Measurements from ENCODE around the gene TMEM183A.
"Not testable (repeated sequence)": the region's sequence is repeated elsewhere in the genome, so short reads cannot be mapped to it uniquely, and the experiment has no call there.

Gene TMEM183A

GRCh38 chr1:203009185-203009584, 2.0 kb downstream of the TMEM183A start:
- DNase-seq: no peak
- peaks cover 28% of the 10 kb centered on the region for H3K36me3 ChIP-seq
- TF ChIP-seq, protein P1, sequence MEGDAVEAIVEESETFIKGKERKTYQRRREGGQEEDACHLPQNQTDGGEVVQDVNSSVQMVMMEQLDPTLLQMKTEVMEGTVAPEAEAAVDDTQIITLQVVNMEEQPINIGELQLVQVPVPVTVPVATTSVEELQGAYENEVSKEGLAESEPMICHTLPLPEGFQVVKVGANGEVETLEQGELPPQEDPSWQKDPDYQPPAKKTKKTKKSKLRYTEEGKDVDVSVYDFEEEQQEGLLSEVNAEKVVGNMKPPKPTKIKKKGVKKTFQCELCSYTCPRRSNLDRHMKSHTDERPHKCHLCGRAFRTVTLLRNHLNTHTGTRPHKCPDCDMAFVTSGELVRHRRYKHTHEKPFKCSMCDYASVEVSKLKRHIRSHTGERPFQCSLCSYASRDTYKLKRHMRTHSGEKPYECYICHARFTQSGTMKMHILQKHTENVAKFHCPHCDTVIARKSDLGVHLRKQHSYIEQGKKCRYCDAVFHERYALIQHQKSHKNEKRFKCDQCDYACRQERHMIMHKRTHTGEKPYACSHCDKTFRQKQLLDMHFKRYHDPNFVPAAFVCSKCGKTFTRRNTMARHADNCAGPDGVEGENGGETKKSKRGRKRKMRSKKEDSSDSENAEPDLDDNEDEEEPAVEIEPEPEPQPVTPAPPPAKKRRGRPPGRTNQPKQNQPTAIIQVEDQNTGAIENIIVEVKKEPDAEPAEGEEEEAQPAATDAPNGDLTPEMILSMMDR (IDR thresholded peaks at IDR 0.05; ENCODE audit: low read depth, low read length): no peak

GRCh38 chr1:203011582-203011981, 4.4 kb downstream of the TMEM183A start:
- no peaks in the 10 kb centered on the region for H3K27me3 ChIP-seq
- no peak for DNase-seq
- TF ChIP-seq, protein P1 (IDR thresholded peaks at IDR 0.05; ENCODE audit: low read depth, low read length): no peak
- H3K4me3 ChIP-seq (ENCODE audit: low read depth, low read length): no peak overlapping the region
- peaks cover 51% of the 10 kb centered on the region for H3K36me3 ChIP-seq
- H3K9me3 ChIP-seq: no peaks in the 10 kb centered on the region
- 0 out of 2 replicates have a peak, but pooled peaks cover 3% of the 10 kb centered on the region for H3K4me1 ChIP-seq

More at GRCh38 chr1:203009185-203009584, 2.0 kb downstream of the TMEM183A start:
- Histone ChIP-seq H3K4me1 (0 out of 2 replicates have a peak, but pooled peaks cover 3% of the 10 kb centered on the region), H3K27me3 (no peaks in the 10 kb centered on the region), H3K4me3 (ENCODE audit: low read depth, low read length) (no peak overlapping the region), H3K9me3 (no peaks in the 10 kb centered on the region)

DNA sequence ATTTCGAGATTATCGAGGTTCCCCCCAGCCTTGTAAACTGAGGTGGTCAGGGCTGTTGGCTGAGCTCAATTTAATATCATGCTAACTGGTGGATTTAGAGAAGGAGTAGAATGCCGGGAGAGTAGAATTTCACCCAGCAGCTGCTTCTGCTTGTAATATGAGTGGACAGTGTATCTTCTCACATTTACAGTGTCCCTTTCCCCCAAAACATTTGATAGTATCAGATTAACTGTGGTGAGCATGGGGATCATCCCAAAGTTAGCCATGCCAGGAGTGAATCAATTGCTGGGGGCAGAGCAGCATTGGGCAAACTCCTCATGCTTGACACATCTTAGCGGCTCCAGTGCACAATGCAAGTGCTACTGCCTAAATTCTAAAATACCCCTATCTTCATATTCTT, 9.9 kb downstream of the TMEM183A start:
- no peak for DNase-seq
- TF ChIP-seq, protein P1 (IDR thresholded peaks at IDR 0.05; ENCODE audit: low read depth, low read length): no peak
- Histone ChIP-seq H3K9me3 (no peaks in the 10 kb centered on the region), H3K4me1 (no peaks in the 10 kb centered on the region), H3K36me3 (peaks cover 64% of the 10 kb centered on the region), H3K4me3 (ENCODE audit: low read depth, low read length) (no peak overlapping the region), H3K27me3 (no peaks in the 10 kb centered on the region)

DNA sequence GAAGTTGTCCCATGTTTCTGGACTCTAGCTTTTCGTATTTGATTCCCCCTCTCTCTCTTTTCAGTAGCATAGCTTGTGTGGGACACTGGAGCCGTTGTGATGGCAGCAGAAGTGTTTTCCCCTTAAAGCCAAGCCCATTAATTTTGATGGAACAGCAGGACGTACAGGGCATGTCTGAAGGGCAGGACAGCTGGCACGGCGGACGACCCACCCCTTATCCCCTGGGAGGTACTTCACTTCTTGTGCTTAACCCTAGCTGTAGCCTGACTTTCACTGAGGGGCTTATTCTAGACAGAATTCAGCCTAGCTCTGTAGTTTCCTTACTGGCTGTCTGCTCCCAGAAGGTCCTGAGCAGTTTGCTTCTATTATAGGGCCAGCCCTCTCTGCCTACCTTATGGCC, 10.5 kb downstream of the TMEM183A start:
- no peak overlapping the region for H3K4me3 ChIP-seq (ENCODE audit: low read depth, low read length)
- H3K9me3 ChIP-seq: no peaks in the 10 kb centered on the region
- TF ChIP-seq, protein P1 (IDR thresholded peaks at IDR 0.05; ENCODE audit: low read depth, low read length): no peak
- no peak for DNase-seq
- no peaks in the 10 kb centered on the region for H3K27me3 ChIP-seq
- H3K36me3 ChIP-seq: peaks cover 64% of the 10 kb centered on the region
- H3K4me1 ChIP-seq: no peaks in the 10 kb centered on the region

DNA sequence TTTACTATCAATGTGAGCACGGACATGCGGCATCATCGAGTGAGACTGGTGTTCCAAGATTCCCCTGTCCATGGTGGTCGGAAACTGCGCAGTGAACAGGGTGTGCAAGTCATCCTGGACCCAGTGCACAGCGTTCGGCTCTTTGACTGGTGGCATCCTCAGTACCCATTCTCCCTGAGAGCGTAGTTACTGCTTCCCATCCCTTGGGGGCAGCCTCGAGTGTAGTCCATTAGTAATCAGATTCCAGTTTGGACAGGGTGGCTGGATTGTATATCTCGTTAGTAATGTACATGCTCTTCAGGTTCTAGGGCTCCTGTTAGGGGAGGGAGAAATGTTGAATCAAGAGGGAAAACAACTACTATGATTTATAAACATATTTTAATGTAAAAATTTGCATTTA, 15.7 kb downstream of the TMEM183A start:
- H3K27me3 ChIP-seq; DNase-seq; H3K9me3 ChIP-seq; H3K4me3 ChIP-seq (ENCODE audit: low read depth, low read length); H3K4me1 ChIP-seq: not testable (repeated sequence)
- H3K36me3 ChIP-seq: peaks cover 43% of the 10 kb centered on the region

- Histone ChIP-seq H3K27me3 (no peaks in the 10 kb centered on the region; the same call in 1 of the 2 replicates), H3K9me3 (peaks cover 4% of the 10 kb centered on the region; the same call in 1 of the 2 replicates), H3K36me3 (peaks cover 25% of the 10 kb centered on the region), H3K4me3 (ENCODE audit: low read depth, low read length) (no peak overlapping the region), H3K4me1 (peaks cover 16% of the 10 kb centered on the region)
- TF ChIP-seq, protein P1 (IDR thresholded peaks at IDR 0.05; ENCODE audit: low read depth, low read length): no peak
- no peak for DNase-seq
Observed at GRCh38 chr1:203025686-203026030, 18.5 kb downstream of the TMEM183A start.
